Dedifferentiated amniotic fluid mesenchymal stem cell (primary cell): ENCODE data around the gene CDH13.

Source experiments
- DNase-seq: peaks from one replicate; pipeline ENCODE4 v3.0.0-alpha.2; 2016; ENCODE audit errors: extremely low spot score

CDH13 gene

DNA sequence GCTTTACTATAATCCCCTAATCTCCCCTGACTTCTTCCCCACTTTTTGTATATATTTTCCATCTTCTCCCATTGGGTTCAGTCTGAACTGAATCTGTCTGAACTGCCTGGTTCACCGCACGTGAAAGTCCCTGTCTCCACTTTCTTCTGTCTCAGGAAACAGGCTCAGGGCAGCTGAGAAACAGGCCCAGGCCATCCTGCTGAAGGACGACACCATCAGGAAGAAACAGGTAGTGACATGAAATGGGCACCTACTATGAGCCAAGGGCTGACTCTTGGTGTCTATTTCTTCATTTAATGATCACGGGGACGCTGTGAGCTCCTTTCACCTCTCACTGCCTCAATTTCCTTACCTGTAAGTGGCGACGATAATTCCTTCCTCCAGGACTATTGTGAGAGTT, 1090.5 kb downstream of the CDH13 start:
- no peak for DNase-seq

DNA sequence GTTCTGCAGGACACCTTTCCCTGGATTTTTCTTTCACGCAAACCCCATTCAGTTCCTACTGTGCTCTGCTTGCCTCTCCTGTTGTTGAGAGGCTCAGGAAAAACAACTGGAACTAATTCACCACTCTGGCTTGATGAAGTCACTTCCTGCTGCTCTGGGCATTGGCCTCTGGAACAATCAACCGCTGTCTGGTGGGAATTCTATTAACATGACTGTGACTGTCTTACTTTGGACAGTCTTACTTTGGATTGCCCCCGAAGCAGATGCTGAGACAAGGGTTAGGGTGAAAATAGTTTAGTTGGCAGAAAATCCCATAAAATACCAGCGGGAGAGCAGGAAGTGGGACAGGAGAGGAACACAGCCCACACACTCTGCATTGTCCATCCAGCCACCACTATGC, 1091.0 kb downstream of the CDH13 start:
- peak; percentile 41 for DNase-seq

DNA sequence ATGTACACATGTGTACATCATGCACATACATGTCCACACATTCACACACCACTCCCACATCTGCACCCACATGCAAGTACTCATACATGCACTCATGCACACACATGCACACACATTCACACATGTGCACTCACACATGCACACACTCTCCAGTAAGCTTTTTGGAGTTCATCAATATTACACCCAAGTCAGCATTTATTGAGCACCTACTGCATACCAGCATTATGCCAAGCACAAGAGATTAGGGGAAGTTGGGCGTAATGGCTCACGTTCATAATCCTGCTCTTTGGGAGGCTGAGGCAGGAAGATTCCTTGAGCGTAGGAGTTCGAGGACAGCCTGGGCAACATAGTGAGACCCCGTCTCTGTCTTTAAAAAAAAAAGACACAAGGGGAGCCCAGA, 1093.4 kb downstream of the CDH13 start:
- DNase-seq, result no peak

DNA sequence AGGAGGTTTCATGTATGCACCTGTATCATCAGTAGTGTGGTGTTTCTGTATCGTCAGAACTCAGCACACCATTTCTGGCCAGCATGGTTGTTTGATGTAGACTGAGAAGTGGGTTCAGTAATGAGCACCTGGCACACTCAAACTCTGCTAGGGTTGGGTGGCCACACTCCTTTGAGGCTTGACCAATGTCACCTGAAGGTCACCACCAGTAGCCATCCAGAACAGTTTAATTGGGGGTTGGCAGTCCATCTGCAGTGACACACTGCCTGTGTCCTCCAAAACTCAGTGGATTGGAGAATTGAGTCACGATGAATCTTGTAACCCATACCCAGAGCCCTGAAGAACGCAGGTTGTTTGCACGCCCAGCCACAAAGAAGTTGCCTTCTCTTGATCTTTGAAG, 1094.2 kb downstream of the CDH13 start:
- no peak for DNase-seq

DNA sequence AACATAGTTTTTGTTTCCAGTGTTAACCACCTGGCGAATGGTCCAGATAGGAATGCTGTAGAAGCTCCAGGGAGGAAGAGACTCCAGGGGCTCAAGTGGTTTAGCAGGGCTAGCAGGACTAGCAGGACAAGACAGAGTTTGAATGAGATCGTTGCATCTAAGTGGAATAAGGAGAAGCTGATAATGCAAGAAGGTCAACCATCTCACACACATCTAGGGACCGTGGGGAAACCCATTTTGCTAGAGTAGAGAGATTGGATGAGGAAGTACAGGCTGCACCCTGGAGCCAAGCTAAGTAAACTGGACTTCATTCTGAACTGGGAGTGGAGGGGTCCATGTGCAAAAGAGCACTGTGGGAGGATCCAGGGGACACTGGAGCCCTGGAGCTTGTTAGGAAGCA, 1094.9 kb downstream of the CDH13 start:
- DNase-seq, result no peak

DNA sequence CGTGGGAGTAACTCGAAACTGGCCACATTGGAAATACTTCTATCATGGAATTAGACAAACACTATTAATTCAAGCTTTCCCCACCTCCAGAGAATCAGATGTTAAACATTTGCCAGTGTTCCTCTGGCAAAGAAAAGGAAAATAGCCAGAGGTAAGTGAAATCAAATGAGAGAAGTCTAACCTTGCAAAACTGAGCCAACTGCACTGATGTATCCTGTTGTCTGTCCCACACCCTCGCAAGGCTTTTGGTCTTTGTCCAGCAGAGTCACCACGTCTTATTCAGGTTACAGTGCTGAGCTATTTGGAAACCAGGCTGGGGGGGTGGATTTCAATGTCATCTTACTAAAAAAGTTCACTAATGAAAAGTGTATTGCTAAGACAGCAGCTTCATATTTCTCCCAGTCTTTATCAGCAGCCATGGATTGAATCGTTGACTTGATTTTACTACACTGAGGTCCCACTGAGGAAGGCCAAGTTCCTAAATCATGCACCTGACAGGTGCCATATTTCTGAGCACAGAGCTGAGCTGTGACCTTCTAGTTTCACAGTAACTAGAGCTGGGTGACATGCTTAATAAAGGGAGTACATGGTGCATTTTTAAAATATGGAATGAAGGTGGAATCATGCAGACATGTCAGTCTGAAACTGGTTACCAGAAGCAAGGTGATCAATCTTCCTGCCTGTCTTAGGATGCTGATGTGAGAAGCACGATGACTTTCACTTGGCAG, 1095.9 kb downstream of the CDH13 start:
- no peak for DNase-seq

DNA sequence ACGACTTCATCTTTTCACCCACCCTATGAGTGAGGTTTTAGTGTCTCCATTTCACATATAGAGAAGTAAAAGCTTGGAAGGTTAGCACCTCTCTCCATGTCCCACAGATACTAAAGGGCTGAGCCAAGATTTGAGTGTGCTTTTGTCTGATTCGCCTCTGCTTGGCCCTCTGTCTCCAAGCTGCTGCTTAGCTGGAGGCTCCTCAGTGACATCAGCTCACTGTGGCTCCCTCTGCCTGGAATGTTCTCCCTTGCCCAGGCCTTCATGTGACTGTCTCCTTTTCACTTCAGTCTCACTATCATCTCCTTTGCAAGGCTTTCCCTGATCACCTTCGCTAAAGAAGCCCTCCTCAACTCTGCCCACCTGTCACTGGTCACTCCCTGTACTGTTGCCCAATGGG, 1096.5 kb downstream of the CDH13 start:
- DNase-seq, result no peak

DNA sequence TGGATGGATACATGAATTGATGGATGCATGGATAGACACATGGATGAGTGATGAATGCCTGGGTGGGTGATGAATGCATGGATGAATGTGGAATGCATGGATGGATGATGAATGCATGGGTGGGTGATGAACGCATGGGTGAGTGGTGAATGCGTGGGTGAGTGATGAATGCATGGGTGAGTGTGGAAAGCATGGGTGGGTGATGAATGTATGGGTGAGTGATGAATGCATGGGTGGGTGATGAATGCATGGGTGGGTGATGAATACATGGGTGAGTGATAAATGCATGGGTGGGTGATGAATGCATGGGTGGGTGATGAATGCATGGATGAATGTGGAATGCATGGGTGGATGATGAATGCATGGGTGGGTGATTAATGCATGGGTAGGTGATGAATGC, 1097.1 kb downstream of the CDH13 start:
- no peak for DNase-seq

DNA sequence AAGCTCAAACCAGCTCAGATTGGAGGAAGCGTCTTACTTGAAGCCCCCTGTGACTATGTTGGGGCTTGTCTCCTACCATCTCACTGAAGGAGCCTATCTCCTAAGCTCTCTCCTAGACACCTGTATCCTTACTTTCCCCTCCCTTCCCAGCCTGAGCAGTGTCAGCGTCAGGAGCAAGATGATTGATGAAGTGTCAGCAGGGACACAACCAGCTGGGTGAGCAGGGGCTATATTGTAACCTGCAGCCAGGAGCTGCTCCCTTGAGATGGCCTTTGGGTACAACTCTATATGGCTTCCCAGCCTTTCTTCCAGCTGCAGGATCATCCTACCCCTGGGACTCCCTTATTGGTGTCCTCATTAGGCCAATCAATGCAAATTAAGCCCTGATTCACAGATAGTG, 1097.8 kb downstream of the CDH13 start:
- DNase-seq, result no peak

DNA sequence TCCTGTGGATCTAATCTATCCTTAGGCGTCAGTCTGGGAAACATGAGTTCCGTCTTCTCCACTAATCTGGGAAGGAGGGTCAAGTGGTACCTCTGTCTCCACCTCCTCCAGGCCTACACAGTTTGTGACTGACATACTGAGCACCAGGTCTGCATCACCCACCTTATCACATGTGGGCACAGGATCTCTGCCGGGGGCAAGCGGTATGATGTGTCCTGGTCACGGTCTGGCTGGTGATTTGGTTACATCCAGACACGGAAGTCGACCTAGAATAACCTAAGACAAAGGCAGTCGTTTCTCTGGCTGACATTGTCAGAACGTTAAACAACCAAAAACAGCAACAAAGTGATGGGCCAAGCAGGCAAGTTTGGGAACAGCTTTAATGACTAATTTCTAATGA, 1098.5 kb downstream of the CDH13 start:
- DNase-seq, result no peak

DNA sequence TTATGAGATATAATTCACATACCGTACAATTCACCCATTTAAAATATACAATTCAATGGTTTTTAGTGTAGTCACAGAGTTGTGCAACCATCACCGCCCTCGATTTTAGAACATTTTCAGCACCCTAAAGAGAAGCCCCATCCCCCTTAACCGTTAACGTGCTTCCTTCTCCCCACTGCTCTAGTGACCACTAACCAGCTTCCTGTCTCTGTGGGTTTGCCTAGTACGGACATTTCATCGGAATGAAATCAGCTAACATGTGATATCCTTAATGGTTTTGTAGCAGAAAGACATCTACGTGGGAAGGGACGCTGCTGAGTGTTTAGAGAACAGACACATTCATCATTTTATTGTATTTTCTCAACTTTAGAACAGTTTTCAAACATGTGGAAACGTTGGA, 1100.2 kb downstream of the CDH13 start:
- no peak for DNase-seq

DNA sequence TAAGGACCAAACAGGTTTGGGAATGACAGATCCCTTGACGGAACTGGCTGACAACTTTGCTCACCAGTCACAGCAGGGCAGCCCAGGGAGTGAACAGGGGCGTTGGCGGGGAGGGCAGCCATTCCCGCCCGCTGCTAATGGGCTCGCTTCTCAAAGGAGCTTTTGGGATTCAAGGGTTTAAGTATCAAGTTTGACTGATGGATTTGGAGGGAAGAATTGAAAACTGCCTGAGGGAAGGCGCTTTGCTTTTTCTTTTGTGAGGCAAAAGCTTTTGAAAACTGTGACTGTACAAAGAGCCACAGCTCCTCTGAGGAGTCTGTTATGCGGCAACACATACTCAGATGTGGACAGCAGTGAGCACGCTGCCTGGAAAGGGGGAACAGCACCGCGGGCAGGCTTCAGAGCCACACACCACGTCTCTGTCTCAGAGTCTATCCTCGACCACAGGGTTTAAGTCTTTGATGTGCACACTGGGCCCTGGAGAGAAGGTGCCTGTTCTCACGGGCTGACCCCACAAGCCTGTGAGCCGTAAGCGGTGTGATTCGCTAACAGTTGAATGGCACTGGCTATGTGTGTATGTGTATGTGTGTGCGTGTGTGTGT, 1101.1 kb downstream of the CDH13 start:
- no peak for DNase-seq

DNA sequence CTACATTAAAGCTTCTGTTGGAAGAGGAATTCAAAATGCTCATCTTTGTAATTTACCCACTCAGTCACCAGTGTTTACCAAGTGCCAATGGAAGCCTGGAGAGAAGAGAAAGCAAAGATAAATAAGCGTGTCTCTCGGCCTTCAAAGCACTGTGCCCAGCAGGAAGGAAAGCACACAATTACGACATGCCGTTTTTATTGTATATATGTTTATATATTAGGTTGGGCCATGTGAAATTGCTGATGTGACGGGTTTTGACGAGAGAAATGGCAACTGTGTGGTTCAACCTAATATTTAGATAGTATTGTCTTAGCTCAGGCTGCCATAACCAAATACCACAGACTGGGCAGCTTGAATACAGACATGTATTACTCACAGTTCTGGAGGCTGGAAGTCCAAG, 1101.7 kb downstream of the CDH13 start:
- DNase-seq, result no peak

DNA sequence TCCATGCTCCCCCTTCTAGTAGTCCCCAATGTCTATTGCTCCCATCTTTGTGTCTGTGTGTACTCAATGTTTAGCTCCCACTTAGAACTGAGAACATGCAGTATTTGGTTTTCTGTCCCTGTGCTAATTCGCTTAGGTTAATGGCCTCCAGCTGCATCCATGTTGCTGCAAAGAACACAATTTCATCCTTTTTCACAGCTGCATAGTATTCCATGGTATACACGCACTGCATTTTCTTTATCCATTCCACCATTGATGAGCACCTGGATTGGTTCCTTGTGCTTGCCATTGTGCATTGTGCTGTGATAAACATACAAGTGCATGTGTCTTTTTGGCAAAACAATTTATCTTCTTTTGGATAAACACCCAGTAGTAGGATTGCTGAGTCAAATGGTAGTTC, 1104.0 kb downstream of the CDH13 start:
- DNase-seq, result no peak

DNA sequence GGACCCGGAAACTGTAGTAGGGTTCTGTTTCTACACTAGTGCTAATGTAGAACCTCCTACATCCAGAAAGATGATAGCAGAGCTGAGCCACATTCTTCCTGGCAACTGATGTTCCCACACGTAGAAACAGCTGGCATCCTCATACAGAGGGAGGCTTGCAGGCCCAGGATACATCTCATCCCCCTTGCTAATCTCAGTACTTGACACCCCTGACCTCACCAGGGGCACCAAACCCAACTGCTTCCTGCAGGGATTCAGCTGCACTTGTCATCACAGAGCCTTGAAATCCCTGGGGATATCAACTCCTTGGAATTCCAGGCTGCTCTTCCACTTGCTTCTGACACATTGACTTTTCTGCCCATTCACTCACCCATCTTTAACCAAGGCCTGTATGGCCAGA, 1105.8 kb downstream of the CDH13 start:
- DNase-seq, result no peak

DNA sequence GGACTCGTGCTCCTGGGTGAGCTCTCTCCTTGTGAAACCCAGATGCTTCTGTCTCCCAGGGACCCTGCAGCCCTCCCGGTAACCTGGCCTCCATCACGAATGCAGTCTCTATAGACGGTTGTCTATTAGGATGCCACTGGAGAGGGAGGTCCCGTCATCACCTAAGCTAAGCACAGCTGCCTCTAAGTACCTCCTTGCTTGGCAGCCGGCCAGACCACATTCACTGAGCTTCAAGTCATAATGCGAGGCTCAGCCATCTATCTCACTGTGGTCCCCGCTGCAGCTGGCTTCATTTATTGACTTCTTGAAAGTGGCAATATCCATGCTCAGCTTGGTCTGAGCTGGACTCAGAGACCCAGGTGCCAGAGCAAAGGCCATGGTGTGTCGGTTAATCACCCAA, 1106.5 kb downstream of the CDH13 start:
- DNase-seq, result no peak

DNA sequence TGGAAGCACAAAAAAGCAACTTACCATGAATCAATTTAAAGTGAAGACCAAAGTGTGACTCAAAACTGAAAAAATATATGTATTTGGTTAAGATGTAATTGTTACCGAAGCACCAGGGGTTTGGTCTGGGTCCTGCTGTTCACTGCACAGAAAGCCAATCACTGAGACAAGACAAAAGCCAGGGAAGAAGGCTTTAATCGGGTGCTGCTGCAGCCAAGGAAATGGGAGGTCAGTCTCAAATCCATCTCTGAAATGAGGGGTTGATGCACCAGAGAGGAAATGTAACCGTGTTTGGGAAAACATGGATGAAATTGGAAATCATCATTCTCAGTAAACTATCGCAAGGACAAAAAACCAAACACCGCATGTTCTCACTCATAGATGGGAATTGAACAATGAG, 1107.4 kb downstream of the CDH13 start:
- DNase-seq, result no peak

DNA sequence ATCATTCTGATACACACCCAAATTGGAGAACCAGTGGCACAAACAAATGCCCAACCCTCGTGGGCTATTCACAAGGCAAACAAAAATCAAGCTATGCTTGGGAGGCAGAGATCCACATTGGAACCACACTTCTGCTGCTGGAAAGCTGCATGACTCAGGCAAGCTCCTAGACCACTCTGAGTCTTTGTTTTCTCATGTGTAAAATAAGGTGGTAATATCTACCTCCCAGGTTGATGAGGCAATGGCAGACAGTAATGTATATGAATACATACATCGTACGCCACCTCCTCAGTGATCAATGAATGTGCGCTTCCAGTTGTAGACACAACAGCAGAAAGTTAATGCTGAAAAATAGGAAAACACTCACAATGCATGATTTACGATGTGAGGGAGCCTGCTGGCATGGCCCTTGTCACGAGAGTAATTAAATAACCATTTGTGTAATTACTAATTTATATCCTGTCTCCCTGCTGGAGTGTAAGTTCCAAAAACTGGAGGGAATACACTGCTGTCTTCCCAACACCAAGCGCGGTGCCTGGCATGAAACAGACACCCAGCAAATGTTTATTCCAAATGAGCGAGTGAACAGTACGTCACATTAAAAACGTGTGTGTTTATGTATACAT, 1111.1 kb downstream of the CDH13 start:
- no peak for DNase-seq

DNA sequence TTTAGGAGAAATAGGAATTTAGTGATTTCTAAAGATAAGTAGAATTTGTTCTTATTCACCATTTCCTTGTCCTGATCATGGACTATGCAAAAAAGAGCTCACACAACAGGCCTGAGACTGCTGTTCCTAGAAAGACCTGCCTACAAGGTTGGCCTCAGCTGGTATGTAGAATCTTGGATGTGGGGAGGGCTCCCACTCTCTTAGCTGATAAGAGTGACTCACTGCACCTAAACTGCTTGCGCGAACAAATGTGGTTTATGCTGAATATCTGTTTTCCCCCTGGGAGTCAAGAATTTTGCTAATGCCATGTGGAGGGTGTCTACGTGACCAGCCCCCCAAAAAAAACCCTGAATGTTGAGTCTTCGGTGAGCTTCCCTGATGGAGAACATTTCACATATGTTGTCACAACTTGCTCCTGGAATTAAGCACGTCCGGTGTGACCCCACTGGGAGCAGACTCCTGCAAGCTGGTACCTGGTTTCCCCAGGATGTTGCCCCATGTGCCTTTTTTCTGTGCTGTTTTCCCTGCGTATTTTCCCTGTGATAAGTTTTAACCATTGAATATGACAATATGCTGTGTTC, 1112.2 kb downstream of the CDH13 start:
- no peak for DNase-seq

DNA sequence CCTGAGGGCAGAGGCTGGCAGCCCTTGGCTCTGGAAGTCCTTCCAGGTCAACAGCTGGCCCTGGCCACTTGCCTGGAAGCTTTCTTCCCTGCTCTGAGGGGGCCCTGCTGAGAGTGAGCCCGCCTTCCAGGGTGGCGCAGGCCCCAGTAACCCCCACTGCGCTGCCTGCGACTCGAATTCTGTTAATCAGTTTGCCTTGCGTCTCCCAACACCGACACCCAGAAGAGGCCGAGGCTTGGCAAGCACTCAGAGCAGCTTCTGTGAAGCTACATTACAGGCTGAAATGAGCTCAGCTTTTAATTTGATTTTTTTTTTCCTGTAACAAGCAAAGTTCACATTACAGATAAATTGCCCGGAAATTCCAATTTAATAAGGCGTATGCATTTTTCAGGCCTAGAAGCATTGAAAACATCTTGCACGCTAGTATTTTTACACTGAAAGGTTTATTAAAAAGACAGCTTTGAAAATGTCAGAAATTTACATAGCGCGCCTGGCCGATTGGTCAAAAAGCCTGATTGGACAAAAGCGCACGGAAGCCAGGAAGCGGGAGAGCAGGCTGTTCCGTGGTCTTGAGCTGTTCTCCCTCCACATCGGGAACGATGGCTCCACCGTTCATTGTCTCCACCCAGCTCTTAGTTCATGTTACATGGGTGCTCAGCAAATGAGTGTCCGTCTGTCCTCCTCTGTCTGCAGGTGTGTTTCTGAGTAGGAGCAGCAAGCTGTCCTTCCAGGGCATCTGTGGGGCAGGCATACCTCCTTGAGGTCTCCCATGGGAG, 1115.5 kb downstream of the CDH13 start:
- no peak for DNase-seq

DNA sequence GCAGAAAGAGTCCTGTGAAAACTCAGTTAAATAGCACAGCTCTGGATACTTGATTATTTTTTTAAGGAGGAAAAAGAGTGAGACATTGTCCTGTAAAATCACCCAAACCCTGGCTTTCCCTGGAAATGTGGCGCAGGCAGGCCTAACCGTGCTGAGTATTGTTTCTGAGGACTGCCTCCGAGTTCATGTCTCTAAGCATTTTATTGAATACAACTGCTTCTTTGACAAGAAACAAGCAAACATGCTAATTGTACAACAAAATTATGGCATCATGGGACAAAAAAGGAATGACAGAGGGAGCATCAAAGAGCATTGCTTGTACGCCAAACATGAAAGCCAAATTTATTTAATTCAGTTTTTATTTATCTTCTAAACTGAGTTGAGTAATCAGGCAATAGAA, 1116.5 kb downstream of the CDH13 start:
- no peak for DNase-seq

DNA sequence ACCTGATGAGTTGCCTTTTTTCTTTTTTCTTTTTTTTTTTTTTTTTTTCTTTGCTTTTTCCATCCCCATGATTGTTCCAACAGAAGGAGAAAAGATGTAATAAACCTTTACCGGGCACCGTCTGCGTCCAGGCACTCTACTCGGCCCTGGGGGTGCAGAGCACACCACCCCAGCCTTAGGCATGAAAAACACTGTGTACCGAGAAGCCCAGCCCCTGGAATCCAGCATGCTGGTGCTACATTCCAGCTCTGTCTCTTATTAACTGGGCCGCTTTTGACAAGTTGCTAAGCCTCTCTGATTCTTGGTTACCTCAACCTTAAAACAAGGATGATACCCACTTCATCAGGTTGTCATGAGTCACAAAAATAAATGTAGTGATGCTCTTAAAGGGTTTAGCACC, 1117.0 kb downstream of the CDH13 start:
- DNase-seq, result no peak
